Esophagus squamous epithelium (tissue), 5 donors: ENCODE measurements around the gene ERG28. TPM values are rescaled to one million over a fixed set of nuclear protein-coding genes. Genes with fewer than 3 reads are reported as not detected.

Experiments used
- DNase-seq: peaks from one replicate; lab custom pipeline; 2025; lab: John Stamatoyannopoulos, UW
- H3K27ac ChIP-seq, 4 donors: fragments of 200-600 bp; sonication (generic); one replicate each; pipeline ENCODE4 v1.5.1; 2016 to 2019; ENCODE audit warnings: mild to moderate bottlenecking in 1 of 4
- H3K27me3 ChIP-seq, 4 donors: fragments of 200-600 bp; sonication (generic); 1 replicate in 3 of 4; 2 replicates in 1 of 4; pipeline versions ENCODE4 v1.5.1 to v1.6.0; 2017 to 2021; ENCODE audit warnings: antibody characterized with exemption in 1 of 4
- H3K36me3 ChIP-seq, 3 donors: fragments of 200-600 bp; sonication (generic); one replicate each; pipeline ENCODE4 v1.5.1; 2016 to 2019
- H3K4me1 ChIP-seq, 3 donors: fragments of 200-600 bp; sonication (generic); one replicate each; pipeline ENCODE4 v1.5.1; 2017 to 2019
- H3K4me3 ChIP-seq, 4 donors: fragments of 200-600 bp; sonication (generic); 1 replicate in 3 of 4; 2 replicates in 1 of 4; pipeline ENCODE4 v1.5.1; 2016 to 2019; ENCODE audit warnings: mild to moderate bottlenecking in 2 of 4, moderate library complexity in 1 of 4
- H3K9me3 ChIP-seq, 3 donors: fragments of 200-600 bp; sonication (generic); one replicate each; pipeline ENCODE4 v1.5.1; 2016 to 2019
- POLR2A ChIP-seq, 4 donors: fragments of 450-650 bp; IDR thresholded peaks; one replicate each; pipeline ENCODE4 v1.6.1; 2017; ENCODE audit warnings: antibody characterized with exemption in 4 of 4, mild to moderate bottlenecking in 4 of 4, moderate library complexity in 3 of 4
- WGBS, 2 donors: methylation state at CpG; one replicate each; pipeline ENCODE4 v1.1.5; 2018; 5-methylcytosine and 5-hydroxymethylcytosine counted together
- intact Hi-C: fragments of 100-400 bp; cut with DNase I; formaldehyde crosslinking; loops from one replicate; pipeline ENCODE4 v1.15.0; 2022
- total RNA-seq, 4 donors: library from RNA; depleted of rRNA; stranded (reverse); fragments of >200 nt; gene quantifications; one replicate each; pipeline ENCODE4 v1.1.0, GENCODE V29; 2016
- TF ChIP-seq, protein P1 (sequence below), 6 experiments: fragments of 450-650 bp in 4 of 6; fragments of 200-600 bp in 2 of 6; sonication (generic) in 2 of 6; IDR thresholded peaks; one replicate each; pipeline ENCODE4 v1.5.1; 2016 to 2019; ENCODE audit warnings: antibody characterized with exemption in 6 of 6, mild to moderate bottlenecking in 4 of 6, moderate library complexity in 4 of 6
- donor health status: DM: yes; HTN: yes; CAD: no.

Gene ERG28
- total RNA-seq, 4 donors from 2014 or later = 14.5 to 23.2 (median 19.4) TPM

DNA sequence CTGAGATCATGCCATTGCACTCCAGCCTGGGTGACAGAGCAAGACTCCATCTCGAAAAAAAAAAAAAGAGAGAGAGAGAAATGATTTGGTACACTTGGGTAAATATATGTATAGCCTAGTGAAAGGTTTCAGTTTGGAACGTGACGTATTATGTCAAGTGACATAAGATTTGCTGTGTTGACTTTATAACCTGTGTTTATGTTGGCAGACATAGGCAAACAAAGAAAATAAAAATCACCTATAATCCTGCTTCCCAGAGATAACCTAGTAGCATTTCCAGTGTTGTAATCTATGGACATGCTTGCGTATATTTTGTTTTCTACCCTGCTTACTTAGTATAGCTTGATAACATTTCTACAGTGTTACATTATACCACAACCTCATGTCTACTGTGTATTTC is 16.7 kb downstream of the ERG28 start:
- Histone ChIP-seq H3K4me1 (peaks cover 0 to 10% (median 0%) of the 10 kb centered on the region in 3 donors), H3K9me3 (no peaks in the 10 kb centered on the region), H3K36me3 (peaks cover 0 to 12% (median 0%) of the 10 kb centered on the region in 3 donors), H3K4me3 (no peak overlapping the region), H3K27me3 (no peaks in the 10 kb centered on the region), H3K27ac (no peak overlapping the region)
- no peak for DNase-seq
- TF ChIP-seq, protein P1, sequence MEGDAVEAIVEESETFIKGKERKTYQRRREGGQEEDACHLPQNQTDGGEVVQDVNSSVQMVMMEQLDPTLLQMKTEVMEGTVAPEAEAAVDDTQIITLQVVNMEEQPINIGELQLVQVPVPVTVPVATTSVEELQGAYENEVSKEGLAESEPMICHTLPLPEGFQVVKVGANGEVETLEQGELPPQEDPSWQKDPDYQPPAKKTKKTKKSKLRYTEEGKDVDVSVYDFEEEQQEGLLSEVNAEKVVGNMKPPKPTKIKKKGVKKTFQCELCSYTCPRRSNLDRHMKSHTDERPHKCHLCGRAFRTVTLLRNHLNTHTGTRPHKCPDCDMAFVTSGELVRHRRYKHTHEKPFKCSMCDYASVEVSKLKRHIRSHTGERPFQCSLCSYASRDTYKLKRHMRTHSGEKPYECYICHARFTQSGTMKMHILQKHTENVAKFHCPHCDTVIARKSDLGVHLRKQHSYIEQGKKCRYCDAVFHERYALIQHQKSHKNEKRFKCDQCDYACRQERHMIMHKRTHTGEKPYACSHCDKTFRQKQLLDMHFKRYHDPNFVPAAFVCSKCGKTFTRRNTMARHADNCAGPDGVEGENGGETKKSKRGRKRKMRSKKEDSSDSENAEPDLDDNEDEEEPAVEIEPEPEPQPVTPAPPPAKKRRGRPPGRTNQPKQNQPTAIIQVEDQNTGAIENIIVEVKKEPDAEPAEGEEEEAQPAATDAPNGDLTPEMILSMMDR (IDR thresholded peaks at IDR 0.05) = no peak
- no peak for TF ChIP-seq POLR2A (IDR thresholded peaks at IDR 0.05)
- intact Hi-C loops = no loop called here
- 53 to 64% methylated on average over 4 of the region's 4 CpGs for WGBS, 2 donors

DNA sequence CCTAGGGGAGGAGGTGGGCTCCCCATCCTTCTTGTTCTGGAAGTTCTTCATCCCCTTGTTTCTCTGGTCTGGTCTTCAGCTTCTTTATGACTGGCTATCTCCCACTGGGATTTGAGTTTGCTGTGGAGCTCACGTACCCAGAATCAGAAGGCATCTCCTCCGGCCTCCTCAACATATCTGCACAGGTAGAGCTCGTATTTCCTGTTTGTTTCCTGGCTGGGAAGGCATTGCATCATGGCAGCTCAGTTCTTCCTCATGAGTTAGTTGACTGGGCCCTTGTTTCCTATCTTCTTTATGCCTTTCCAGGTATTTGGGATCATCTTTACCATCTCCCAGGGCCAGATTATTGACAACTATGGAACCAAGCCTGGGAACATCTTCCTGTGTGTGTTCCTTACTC is 19.8 kb downstream of the ERG28 start:
- Histone ChIP-seq H3K36me3 (no peaks in the 10 kb centered on the region), H3K9me3 (no peaks in the 10 kb centered on the region), H3K27ac (no peak overlapping the region), H3K4me3 (no peak overlapping the region), H3K4me1 (no peaks in the 10 kb centered on the region), H3K27me3 (no peaks in the 10 kb centered on the region)
- intact Hi-C loops = no loop called here
- TF ChIP-seq POLR2A (IDR thresholded peaks at IDR 0.05) = no peak
- TF ChIP-seq, protein P1 (IDR thresholded peaks at IDR 0.05) = no peak
- 81 to 82% methylated on average over 3 of the region's 3 CpGs for WGBS, 2 donors
- no peak for DNase-seq

DNA sequence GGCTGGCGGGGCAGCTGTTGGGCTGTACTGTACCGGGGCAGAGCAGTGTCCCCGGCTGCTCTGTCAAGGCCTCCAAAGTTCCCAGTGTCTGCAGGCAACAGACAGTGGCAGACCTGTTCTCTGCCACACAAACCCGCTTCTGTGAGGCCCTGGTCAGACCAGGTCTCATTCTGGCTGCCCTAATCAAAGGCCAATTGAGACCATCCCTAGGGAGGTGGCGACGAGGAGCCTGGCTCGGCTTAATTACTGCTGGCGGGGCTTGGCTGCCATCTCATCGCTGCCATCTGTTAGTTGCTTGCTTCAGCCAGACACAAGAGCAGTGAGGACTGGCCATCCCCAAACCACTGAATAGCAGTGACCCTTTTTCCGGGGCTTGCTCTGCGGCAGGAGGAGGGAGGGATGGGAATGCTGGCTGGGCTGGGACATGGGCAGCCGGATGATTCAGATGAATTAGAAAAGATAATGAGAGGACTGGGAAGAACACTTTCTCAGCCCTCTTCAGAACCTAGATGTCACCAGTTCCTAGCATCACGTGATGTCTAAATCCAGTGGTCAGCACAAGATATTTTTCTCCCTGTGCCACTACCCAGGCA is 24.5 kb downstream of the ERG28 start:
- WGBS, 2 donors = 68 to 100% methylated on average over 1 to 8 of the region's 13 CpGs
- Histone ChIP-seq H3K27me3 (no peaks in the 10 kb centered on the region), H3K36me3 (no peaks in the 10 kb centered on the region), H3K4me1 (peaks cover 0 to 16% (median 0%) of the 10 kb centered on the region in 3 donors), H3K27ac (no peak overlapping the region), H3K4me3 (no peak overlapping the region), H3K9me3 (no peaks in the 10 kb centered on the region)
- DNase-seq = no peak
- TF ChIP-seq, protein P1 (IDR thresholded peaks at IDR 0.05) = no peak
- intact Hi-C loops = no loop called here

DNA sequence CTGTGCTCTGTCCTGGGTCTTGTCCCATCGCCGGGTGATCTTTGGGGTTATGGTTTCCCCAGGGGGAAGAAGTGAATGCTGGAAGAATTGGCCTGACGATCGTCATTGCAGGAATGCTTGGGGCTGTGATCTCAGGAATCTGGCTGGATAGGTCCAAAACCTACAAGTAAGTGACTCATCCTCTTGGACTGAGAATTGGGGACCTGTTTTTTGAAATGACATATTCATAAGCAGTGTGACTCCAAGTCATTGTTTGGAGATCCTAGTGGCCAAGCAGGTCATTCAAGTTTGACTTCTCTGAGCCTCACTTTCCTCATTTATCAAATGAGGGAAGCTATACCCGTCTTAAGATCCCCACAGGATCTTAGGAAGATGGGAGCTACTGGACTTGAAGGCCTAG is 25.8 kb downstream of the ERG28 start:
- Histone ChIP-seq H3K4me1 (peaks cover 0 to 16% (median 0%) of the 10 kb centered on the region in 3 donors), H3K9me3 (no peaks in the 10 kb centered on the region), H3K27me3 (no peaks in the 10 kb centered on the region), H3K36me3 (no peaks in the 10 kb centered on the region), H3K27ac (no peak overlapping the region), H3K4me3 (no peak overlapping the region)
- no peak for DNase-seq
- no peak for TF ChIP-seq POLR2A (IDR thresholded peaks at IDR 0.05)
- TF ChIP-seq, protein P1 (IDR thresholded peaks at IDR 0.05) = no peak
- intact Hi-C loops = no loop called here
- 32 to 48% methylated on average over 3 to 5 of the region's 5 CpGs for WGBS, 2 donors

DNA sequence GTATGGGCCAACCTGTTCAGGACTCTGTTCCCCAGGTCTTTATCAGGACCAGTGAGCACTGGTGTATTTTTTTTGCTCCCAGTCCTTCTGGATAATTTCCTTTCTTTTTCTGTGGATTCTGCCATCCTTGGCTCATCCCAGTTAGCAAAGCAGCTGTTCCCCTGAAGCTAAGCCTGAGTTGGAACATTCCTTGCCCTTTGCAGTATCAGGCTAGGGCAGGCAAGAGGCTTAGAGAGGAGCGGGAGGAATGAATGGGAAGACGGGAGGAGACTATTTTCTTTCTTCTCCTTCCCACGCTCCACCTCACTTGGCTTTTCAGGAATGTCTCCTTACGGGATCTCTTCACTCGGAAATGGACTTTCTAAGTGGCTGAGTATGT is 29.2 kb downstream of the ERG28 start:
- H3K4me1 ChIP-seq = peaks cover 0 to 16% (median 0%) of the 10 kb centered on the region in 3 donors
- no peak overlapping the region for H3K27ac ChIP-seq
- intact Hi-C loops = no loop called here
- H3K27me3 ChIP-seq = no peaks in the 10 kb centered on the region
- no peak overlapping the region for H3K4me3 ChIP-seq
- TF ChIP-seq, protein P1 (IDR thresholded peaks at IDR 0.05) = no peak
- TF ChIP-seq POLR2A (IDR thresholded peaks at IDR 0.05) = no peak
- H3K9me3 ChIP-seq = no peaks in the 10 kb centered on the region
- no peaks in the 10 kb centered on the region for H3K36me3 ChIP-seq
- no peak for DNase-seq
- 23 to 39% methylated on average over 5 of the region's 5 CpGs for WGBS, 2 donors
